ENCODE measurements around the gene SPI1.

SPI1 gene

GRCh38 chr11:47378010-47378835 lies at the start of gene SPI1:
TSS of gene SPI1 (minus strand) at chr11:47378547. CDS start at chr11:47378353, 194 bp downstream.
- H3K9ac ChIP-seq (ENCODE audit: low read length) = no peak within 1 kb of the TSS
- H3K4me3 ChIP-seq (ENCODE audit: low read length) = no peak within 1 kb of the TSS
- no peaks in the 10 kb centered on the region for H3K4me1 ChIP-seq (ENCODE audit: control insufficient read depth, low read depth, low read length)
- H3K36me3 ChIP-seq (ENCODE audit: control insufficient read depth, low read depth, low read length) = no peaks in the 10 kb centered on the region
- no peaks in the 10 kb centered on the region for H3K27me3 ChIP-seq (ENCODE audit: control insufficient read depth, insufficient read depth, low read length)
- H3K9me3 ChIP-seq (ENCODE audit: control insufficient read depth, low read depth, low read length) = no peaks in the 10 kb centered on the region
- no peak within 1 kb of the TSS for H3K27ac ChIP-seq (ENCODE audit: low read length)

- peaks cover 5% of the 10 kb centered on the region for H3K4me1 ChIP-seq (ENCODE audit: control insufficient read depth, low read depth, low read length)
- H3K9me3 ChIP-seq (ENCODE audit: control insufficient read depth, low read depth, low read length) = no peaks in the 10 kb centered on the region
- H3K4me3 ChIP-seq (ENCODE audit: low read length) = peak within 1 kb of the TSS; percentile 84
- H3K9ac ChIP-seq (ENCODE audit: low read length) = peak within 1 kb of the TSS; percentile 98
- peaks cover 36% of the 10 kb centered on the region for H3K36me3 ChIP-seq (ENCODE audit: control insufficient read depth, low read depth, low read length)
- H3K27me3 ChIP-seq (ENCODE audit: control insufficient read depth, insufficient read depth, low read length) = no peaks in the 10 kb centered on the region
- peak within 1 kb of the TSS; percentile 99 for H3K27ac ChIP-seq (ENCODE audit: low read length)
Measured at GRCh38 chr11:47426062-47426956, 48.0 kb upstream of the SPI1 start, which contains the start of gene PSMC3. TSS of gene PSMC3 (minus strand) at chr11:47426439. CDS start at chr11:47426279, 160 bp downstream.

- H3K9me3 ChIP-seq (ENCODE audit: control insufficient read depth, low read depth, low read length) = no peaks in the 10 kb centered on the region
- peak overlapping the region; percentile 98 for H3K9ac ChIP-seq (ENCODE audit: low read length)
- peaks cover 42% of the 10 kb centered on the region for H3K36me3 ChIP-seq (ENCODE audit: control insufficient read depth, low read depth, low read length)
- H3K27ac ChIP-seq (ENCODE audit: low read length) = peak overlapping the region; percentile 99
- no peaks in the 10 kb centered on the region for H3K27me3 ChIP-seq (ENCODE audit: control insufficient read depth, insufficient read depth, low read length)
- H3K4me1 ChIP-seq (ENCODE audit: control insufficient read depth, low read depth, low read length) = peaks cover 5% of the 10 kb centered on the region
- H3K4me3 ChIP-seq (ENCODE audit: low read length) = peak overlapping the region; percentile 84
Measured at GRCh38 chr11:47425611-47426010, 47.3 kb upstream of the SPI1 start.

- H3K4me3 ChIP-seq (ENCODE audit: low read length) = no peak overlapping the region
- no peaks in the 10 kb centered on the region for H3K9me3 ChIP-seq (ENCODE audit: control insufficient read depth, low read depth, low read length)
- peaks cover 56% of the 10 kb centered on the region for H3K36me3 ChIP-seq (ENCODE audit: control insufficient read depth, low read depth, low read length)
- H3K4me1 ChIP-seq (ENCODE audit: control insufficient read depth, low read depth, low read length) = no peaks in the 10 kb centered on the region
- no peak overlapping the region for H3K27ac ChIP-seq (ENCODE audit: low read length)
- H3K9ac ChIP-seq (ENCODE audit: low read length) = no peak overlapping the region
- H3K27me3 ChIP-seq (ENCODE audit: control insufficient read depth, insufficient read depth, low read length) = no peaks in the 10 kb centered on the region
Measured at GRCh38 chr11:47418454-47419259, 40.3 kb upstream of the SPI1 start.

GRCh38 chr11:47417712-47418111 lies 39.4 kb upstream of the SPI1 start:
- H3K9me3 ChIP-seq (ENCODE audit: control insufficient read depth, low read depth, low read length) = no peaks in the 10 kb centered on the region
- no peaks in the 10 kb centered on the region for H3K4me1 ChIP-seq (ENCODE audit: control insufficient read depth, low read depth, low read length)
- H3K36me3 ChIP-seq (ENCODE audit: control insufficient read depth, low read depth, low read length) = peaks cover 50% of the 10 kb centered on the region
- no peak overlapping the region for H3K27ac ChIP-seq (ENCODE audit: low read length)
- no peak overlapping the region for H3K4me3 ChIP-seq (ENCODE audit: low read length)
- H3K27me3 ChIP-seq (ENCODE audit: control insufficient read depth, insufficient read depth, low read length) = no peaks in the 10 kb centered on the region
- no peak overlapping the region for H3K9ac ChIP-seq (ENCODE audit: low read length)

- no peak overlapping the region for H3K9ac ChIP-seq (ENCODE audit: low read length)
- no peaks in the 10 kb centered on the region for H3K4me1 ChIP-seq (ENCODE audit: control insufficient read depth, low read depth, low read length)
- no peak overlapping the region for H3K27ac ChIP-seq (ENCODE audit: low read length)
- no peaks in the 10 kb centered on the region for H3K27me3 ChIP-seq (ENCODE audit: control insufficient read depth, insufficient read depth, low read length)
- peaks cover 34% of the 10 kb centered on the region for H3K36me3 ChIP-seq (ENCODE audit: control insufficient read depth, low read depth, low read length)
- H3K9me3 ChIP-seq (ENCODE audit: control insufficient read depth, low read depth, low read length) = no peaks in the 10 kb centered on the region
- no peak overlapping the region for H3K4me3 ChIP-seq (ENCODE audit: low read length)
Measured at GRCh38 chr11:47415949-47416472, 37.7 kb upstream of the SPI1 start.

- H3K9ac ChIP-seq (ENCODE audit: low read length) = no peak overlapping the region
- H3K27ac ChIP-seq (ENCODE audit: low read length) = no peak overlapping the region
- peaks cover 27% of the 10 kb centered on the region for H3K36me3 ChIP-seq (ENCODE audit: control insufficient read depth, low read depth, low read length)
- no peaks in the 10 kb centered on the region for H3K9me3 ChIP-seq (ENCODE audit: control insufficient read depth, low read depth, low read length)
- no peaks in the 10 kb centered on the region for H3K4me1 ChIP-seq (ENCODE audit: control insufficient read depth, low read depth, low read length)
- no peaks in the 10 kb centered on the region for H3K27me3 ChIP-seq (ENCODE audit: control insufficient read depth, insufficient read depth, low read length)
- H3K4me3 ChIP-seq (ENCODE audit: low read length) = no peak overlapping the region
Measured at GRCh38 chr11:47415091-47415854, 36.9 kb upstream of the SPI1 start.

- Histone ChIP-seq H3K9ac (ENCODE audit: low read length) (no peak overlapping the region), H3K27ac (ENCODE audit: low read length) (no peak overlapping the region)
Measured at GRCh38 chr11:47414685-47415070, 36.3 kb upstream of the SPI1 start.

GRCh38 chr11:47413908-47414684 lies 35.7 kb upstream of the SPI1 start:
- Histone ChIP-seq H3K4me1 (ENCODE audit: control insufficient read depth, low read depth, low read length) (no peaks in the 10 kb centered on the region), H3K9me3 (ENCODE audit: control insufficient read depth, low read depth, low read length) (no peaks in the 10 kb centered on the region), H3K9ac (ENCODE audit: low read length) (no peak overlapping the region), H3K27me3 (ENCODE audit: control insufficient read depth, insufficient read depth, low read length) (no peaks in the 10 kb centered on the region), H3K27ac (ENCODE audit: low read length) (no peak overlapping the region), H3K36me3 (ENCODE audit: control insufficient read depth, low read depth, low read length) (peaks cover 18% of the 10 kb centered on the region), H3K4me3 (ENCODE audit: low read length) (no peak overlapping the region)

More at GRCh38 chr11:47414685-47415070, 36.3 kb upstream of the SPI1 start:
- Histone ChIP-seq H3K4me1 (ENCODE audit: control insufficient read depth, low read depth, low read length) (no peaks in the 10 kb centered on the region), H3K27me3 (ENCODE audit: control insufficient read depth, insufficient read depth, low read length) (no peaks in the 10 kb centered on the region), H3K9me3 (ENCODE audit: control insufficient read depth, low read depth, low read length) (no peaks in the 10 kb centered on the region), H3K36me3 (ENCODE audit: control insufficient read depth, low read depth, low read length) (peaks cover 21% of the 10 kb centered on the region), H3K4me3 (ENCODE audit: low read length) (no peak overlapping the region)

GRCh38 chr11:47413351-47413750 lies 35.0 kb upstream of the SPI1 start:
- H3K27ac ChIP-seq (ENCODE audit: low read length) = no peak overlapping the region
- no peaks in the 10 kb centered on the region for H3K9me3 ChIP-seq (ENCODE audit: control insufficient read depth, low read depth, low read length)
- H3K4me1 ChIP-seq (ENCODE audit: control insufficient read depth, low read depth, low read length) = no peaks in the 10 kb centered on the region
- H3K27me3 ChIP-seq (ENCODE audit: control insufficient read depth, insufficient read depth, low read length) = no peaks in the 10 kb centered on the region
- peaks cover 11% of the 10 kb centered on the region for H3K36me3 ChIP-seq (ENCODE audit: control insufficient read depth, low read depth, low read length)
- H3K9ac ChIP-seq (ENCODE audit: low read length) = no peak overlapping the region
- no peak overlapping the region for H3K4me3 ChIP-seq (ENCODE audit: low read length)
